ENCODE data around the gene ABCD3. TPM values are rescaled to one million over a fixed set of nuclear protein-coding genes. Genes with fewer than 3 reads are reported as not detected.
A peak's percentile ranks its signal among the peaks of the same experiment; 100 is the strongest.

Gene ABCD3
- total RNA-seq, 1 donor from 2014 or later: 31.1 TPM

DNA sequence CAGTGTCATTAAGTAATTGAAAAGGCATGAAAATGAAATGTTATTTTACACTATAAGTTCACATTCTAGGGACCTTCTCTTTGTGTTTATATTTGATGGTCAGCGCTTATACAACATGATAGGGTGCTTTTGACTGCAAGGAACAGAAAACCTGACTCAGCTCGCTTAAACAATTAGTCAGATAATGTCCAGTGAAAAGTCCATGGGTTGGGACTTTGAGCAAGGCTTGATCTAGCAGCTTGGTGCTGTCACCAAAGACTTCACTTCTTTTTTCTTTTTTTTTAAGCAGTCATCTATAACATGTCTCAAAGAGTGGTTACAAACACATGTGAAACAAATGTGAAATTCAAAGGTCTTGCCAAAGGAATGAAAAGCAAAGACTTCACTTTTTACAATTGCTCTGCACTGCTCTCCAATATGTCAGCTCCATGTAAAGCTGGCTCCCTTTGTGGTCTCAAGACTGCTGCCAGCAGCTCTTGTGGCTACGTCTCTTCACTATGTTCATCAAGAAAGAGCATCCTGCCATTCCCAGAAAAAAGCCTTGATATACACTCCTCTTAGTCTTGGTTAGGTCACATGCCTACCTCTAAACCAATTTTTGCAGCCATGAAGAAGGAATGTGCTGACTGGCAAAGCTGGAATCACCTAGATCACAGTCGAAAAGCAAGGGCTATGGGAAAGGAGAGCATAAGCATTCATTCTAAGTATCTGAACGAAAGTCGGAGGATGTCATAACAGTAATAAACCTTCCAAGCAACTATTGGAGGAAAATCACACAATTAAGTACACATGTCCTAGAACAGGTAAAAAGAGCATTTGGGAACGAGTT is 108.2 kb downstream of the ABCD3 start:
- no peak for DNase-seq (ENCODE audit: low spot score)

- DNase-seq (ENCODE audit: low spot score): peak; percentile 33
Observed at GRCh38 chr1:94527447-94528031, 109.3 kb downstream of the ABCD3 start.

- no peak for DNase-seq (ENCODE audit: low spot score)
Observed at GRCh38 chr1:94528299-94528698, 110.1 kb downstream of the ABCD3 start.

DNA sequence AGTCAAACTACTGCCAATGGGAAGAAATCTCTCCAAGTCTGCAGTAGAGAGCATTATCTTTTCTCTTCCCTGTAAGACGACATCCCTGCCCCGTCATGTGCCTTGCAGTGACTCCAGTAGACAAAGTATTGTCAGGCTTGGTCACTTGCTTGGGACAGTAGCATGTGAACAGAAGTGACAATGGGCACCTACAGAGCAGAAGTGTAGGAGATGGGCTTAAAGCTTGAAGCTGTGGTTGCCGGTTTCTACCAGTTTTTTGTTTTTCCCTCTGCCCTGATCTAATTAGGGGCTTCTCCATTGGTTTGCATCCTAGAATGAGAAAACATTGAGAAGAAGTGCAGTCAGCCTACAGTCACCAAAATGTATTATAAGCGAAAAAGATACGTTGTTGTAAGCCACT is 110.6 kb downstream of the ABCD3 start:
- no peak for DNase-seq (ENCODE audit: low spot score)

DNA sequence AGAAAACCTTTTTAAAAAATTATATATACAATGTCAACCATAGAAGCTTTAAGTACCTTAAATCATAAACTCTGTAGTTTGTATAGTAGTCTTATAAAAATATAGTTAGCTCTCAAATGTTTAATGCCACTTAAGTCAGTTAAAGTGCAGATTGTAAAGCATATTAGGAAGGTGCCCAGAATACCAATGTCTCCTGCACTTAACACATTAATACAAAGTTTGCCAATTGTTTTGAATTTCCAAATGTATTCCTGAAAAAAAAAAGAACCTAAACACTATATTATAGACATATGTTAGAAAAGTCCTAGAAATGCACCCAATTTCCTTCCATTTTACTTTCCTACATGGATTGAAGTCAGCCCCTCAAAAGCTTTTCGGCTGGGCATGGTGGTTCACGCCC is 111.2 kb downstream of the ABCD3 start:
- no peak for DNase-seq (ENCODE audit: low spot score)

DNA sequence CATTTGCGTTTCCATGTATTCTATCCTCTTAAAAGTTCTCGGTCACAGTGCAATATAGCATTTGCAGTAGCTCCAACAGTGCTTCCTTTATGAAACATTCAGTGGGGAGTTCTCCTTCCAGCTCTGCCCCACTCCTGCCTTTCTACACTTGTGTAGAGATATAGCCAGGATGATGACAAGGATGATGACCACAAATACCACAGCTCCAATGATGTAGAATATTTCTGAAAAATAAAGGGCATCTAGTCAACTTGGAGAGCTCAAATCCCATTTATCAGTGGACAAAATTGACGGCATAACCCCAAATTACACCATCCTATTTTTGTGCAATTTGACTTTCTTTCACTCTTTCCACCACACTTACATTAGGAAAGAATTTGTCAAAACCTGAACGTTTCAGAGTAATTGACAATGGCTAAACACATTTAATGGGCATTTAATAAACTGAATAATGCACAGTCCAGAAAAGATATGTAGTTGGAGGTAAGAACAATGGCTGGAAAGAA is 112.2 kb downstream of the ABCD3 start:
- no peak for DNase-seq (ENCODE audit: low spot score)

DNA sequence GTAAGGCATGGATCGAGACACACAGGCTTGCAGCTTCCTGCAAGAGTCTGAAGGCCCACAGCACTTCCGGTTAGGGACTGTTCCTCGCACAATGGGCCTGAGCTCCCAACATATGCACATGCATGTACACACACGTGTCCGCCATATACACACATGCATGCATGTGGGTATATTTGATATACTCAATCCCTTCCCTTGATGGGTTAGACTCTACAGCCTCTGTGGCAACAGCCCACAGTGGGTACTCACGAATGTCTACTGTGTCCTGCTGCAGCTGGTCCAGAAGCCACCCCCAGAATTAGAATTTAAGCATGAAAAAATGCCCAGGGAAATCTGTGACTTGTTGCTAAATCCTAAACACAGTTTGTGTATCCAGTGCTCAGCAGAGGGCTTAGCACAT is 113.5 kb downstream of the ABCD3 start:
- no peak for DNase-seq (ENCODE audit: low spot score)

GRCh38 chr1:94532077-94532476 is 113.9 kb downstream of the ABCD3 start:
- no peak for DNase-seq (ENCODE audit: low spot score)

- no peak for DNase-seq (ENCODE audit: low spot score)
Observed at GRCh38 chr1:94535095-94535494, 116.9 kb downstream of the ABCD3 start.

DNA sequence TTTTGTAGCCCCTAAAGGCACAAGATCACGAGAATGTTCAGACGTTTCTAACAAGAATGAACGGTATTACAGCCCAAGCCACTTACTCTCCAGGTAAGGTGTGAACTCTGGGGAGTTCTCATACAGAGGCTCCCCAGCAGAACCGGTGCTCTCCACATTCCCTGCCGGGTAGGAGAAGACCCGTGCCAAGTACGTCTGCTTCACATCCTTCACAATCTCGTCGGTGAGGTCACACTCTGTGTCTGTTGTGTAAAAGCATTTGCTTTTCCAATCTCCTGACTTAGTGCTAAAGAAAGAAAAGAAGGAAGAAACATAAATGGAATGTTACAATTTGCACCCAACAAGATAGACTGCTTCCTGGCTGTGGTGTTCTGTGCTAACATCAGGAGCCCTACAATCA is 117.7 kb downstream of the ABCD3 start:
- DNase-seq (ENCODE audit: low spot score): peak; percentile 54

GRCh38 chr1:94537254-94537653 is 119.1 kb downstream of the ABCD3 start:
- DNase-seq (ENCODE audit: low spot score): no peak

DNA sequence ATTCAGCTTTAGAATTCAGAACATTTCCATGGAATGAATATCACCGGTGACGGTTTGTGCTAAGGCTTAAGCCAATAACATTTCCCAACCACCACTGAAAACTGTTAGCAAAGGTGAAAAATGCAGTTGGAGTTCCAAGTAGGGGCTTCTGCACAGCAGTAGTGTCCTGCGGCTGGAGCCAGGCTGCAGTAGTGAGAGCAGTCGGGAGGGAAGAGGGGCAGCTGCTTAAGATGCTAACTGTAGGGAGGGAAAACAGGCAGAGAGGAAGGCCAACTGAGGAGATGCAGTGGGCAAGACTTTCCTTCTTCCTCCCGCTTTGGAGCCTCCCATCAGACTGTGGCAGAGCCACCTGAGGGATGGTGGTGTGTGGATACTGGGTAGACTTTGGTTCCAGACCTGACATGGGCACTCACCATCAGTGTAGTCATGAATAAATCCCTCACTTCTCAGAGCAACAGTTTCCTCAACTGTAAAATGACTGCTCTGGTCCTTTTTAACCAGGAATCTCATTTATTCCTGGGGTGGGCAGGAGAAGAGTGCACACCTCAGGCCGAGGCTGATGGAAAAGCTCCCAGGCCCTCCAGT is 120.1 kb downstream of the ABCD3 start:
- DNase-seq (ENCODE audit: low spot score): peak; percentile 46

GRCh38 chr1:94539496-94539895 is 121.3 kb downstream of the ABCD3 start:
- peak; percentile 68 for DNase-seq (ENCODE audit: low spot score)

- DNase-seq (ENCODE audit: low spot score): peak; percentile 16
Observed at GRCh38 chr1:94540440-94541245, 122.5 kb downstream of the ABCD3 start.

GRCh38 chr1:94541246-94542087 is 123.3 kb downstream of the ABCD3 start, which contains the start of gene F3:
Gene F3 (minus strand): TSS chr1:94541759. CDS start chr1:94541636, 123 bp downstream.
- DNase-seq (ENCODE audit: low spot score): peak; percentile 96

DNA sequence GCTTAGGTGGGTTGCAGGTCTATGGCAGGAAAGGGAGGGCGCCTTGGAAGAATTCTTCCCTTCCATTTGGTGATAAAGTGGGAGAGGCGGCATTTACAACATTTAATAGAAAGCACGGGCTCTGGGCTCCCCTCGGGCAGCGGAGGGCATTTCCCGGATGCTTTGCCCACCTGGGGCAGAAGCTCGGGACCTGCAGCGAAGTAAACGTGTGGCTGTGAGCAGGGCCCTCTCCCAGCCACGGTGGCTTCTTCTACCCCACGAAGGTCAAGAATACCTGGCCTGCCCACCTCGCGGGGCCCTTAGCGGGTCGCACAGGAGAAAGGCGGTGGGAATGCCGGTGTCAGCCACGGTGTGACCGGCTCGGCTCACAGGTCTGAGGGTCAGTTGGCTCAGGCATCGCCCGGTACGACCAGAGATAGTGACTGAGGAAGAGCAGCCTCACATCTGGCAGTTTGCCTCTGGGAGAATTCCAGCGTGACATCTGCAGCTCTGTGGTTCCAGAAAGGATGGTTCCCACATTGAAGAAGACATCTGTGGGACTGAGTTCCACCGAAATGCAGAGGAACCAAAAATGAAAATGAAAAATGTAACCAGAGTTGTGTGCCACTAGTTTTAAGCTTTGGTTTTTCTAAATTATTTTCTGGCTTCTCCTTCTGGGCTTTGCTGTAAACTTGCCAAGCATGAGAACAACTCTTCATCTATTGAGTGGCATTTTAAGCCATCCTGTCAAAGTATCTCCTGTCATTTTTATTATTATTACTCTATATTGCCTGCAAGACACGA is 124.1 kb downstream of the ABCD3 start:
- peak; percentile 75 for DNase-seq (ENCODE audit: low spot score)

DNA sequence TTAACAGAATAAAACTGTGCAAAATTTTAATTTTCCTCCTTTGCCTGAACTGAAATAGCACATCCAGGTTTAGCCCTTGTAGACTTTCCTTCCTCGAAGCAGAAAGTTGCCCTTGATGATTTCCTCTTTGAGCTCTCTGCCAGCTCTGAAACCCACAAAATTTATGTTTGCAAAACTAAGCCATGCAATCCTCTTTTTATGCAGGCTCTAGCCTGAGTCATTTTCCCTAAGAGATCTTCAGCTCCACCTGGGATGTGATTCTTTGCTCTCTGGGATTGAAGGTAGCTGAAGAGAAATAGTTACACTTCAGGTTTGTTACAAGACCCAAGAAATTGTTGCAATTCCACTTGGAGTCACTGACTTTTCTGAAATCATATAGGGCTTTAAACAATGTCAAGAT is 124.8 kb downstream of the ABCD3 start:
- peak; percentile 87 for DNase-seq (ENCODE audit: low spot score)

- peak; percentile 70 for DNase-seq (ENCODE audit: low spot score)
Observed at GRCh38 chr1:94543893-94544635, 125.9 kb downstream of the ABCD3 start.
